GM12865 (cell line): ENCODE results near the gene MMP8.

Experiments
- DNase-seq: peaks from one replicate; pipeline ENCODE4 v3.0.0; 2010; ENCODE audit warnings: low read depth
- H3K4me3 ChIP-seq: 2 replicates; pipeline ENCODE4 v1.5.1; 2011; ENCODE audit warnings: mild to moderate bottlenecking, low read depth, low read length, control low read depth
- CTCF ChIP-seq: IDR thresholded peaks from 2 replicates; pipeline ENCODE4 v1.5.1; 2011; ENCODE audit warnings: low read length, control low read depth, low read depth, inconsistent platforms; ENCODE audit not compliant: insufficient read depth; ENCODE audit errors: missing control alignments

MMP8 gene, protein sequence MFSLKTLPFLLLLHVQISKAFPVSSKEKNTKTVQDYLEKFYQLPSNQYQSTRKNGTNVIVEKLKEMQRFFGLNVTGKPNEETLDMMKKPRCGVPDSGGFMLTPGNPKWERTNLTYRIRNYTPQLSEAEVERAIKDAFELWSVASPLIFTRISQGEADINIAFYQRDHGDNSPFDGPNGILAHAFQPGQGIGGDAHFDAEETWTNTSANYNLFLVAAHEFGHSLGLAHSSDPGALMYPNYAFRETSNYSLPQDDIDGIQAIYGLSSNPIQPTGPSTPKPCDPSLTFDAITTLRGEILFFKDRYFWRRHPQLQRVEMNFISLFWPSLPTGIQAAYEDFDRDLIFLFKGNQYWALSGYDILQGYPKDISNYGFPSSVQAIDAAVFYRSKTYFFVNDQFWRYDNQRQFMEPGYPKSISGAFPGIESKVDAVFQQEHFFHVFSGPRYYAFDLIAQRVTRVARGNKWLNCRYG

DNA sequence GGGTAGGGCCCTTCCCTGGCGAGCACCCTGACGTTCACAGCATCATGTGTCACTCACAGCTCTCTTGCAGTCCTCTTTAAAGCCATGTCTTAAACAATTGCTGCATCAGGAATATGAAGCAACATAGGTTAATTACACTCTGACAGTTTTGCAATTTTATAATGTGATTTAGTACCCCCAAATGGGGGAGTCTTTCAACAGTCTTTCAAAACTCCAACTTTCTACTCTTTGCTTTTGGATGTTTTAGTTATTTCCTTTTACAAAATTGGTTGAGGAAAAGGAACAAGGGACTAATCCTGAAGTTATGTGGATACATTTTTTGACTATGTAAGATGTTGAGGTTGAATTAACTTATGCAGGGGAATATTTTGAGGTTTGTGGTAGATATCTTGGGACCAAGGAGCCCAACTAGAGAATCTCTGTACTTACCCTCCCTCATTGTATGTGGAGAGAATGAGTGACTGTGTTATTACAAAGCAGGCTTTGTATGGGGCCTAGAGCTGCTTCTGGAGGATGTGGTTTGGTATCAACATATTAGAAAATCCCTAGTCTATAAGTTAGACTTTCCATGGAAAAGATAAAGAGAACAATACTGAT is at the start of gene MMP8:
Gene MMP8 (minus strand): TSS at position 51 of the 597 bp plus-strand sequence. CDS start 99 bp downstream, outside the sequence.
- no peak within 1 kb of the TSS for H3K4me3 ChIP-seq
- no peak for DNase-seq
- TF ChIP-seq CTCF: no peak

GRCh38 chr11:102773386-102773785 is 48.6 kb upstream of the MMP8 start:
- TF ChIP-seq CTCF: no peak
- DNase-seq: no peak
- H3K4me3 ChIP-seq: no peak overlapping the region

GRCh38 chr11:102771351-102771750 is 46.6 kb upstream of the MMP8 start:
- no peak for TF ChIP-seq CTCF
- no peak for DNase-seq
- H3K4me3 ChIP-seq: no peak overlapping the region

GRCh38 chr11:102770191-102770590 is 45.4 kb upstream of the MMP8 start:
- no peak for DNase-seq
- H3K4me3 ChIP-seq: no peak overlapping the region
- TF ChIP-seq CTCF: no peak

GRCh38 chr11:102767800-102768199 is 43.0 kb upstream of the MMP8 start:
- TF ChIP-seq CTCF: no peak
- no peak for DNase-seq
- no peak overlapping the region for H3K4me3 ChIP-seq

GRCh38 chr11:102763440-102763839 is 38.7 kb upstream of the MMP8 start:
- no peak for DNase-seq
- no peak for TF ChIP-seq CTCF
- no peak overlapping the region for H3K4me3 ChIP-seq
